Smooth muscle cell (in vitro differentiated cells): ENCODE results near the gene ARHGAP42. TPM values are rescaled to one million over a fixed set of nuclear protein-coding genes. Genes with fewer than 3 reads are reported as not detected.

Experiments
- DNase-seq: peaks from one replicate; lab custom pipeline; 2025; ENCODE audit not compliant: unreplicated experiment; lab: John Stamatoyannopoulos, UW
- H2AFZ ChIP-seq: fragments of 200-600 bp; sonication (generic); 2 replicates; pipeline ENCODE4 v1.6.0; 2016; ENCODE audit warnings: antibody characterized with exemption, low read depth, mild to moderate bottlenecking
- H3F3A ChIP-seq: fragments of 200-600 bp; sonication (generic); 2 replicates; pipeline ENCODE4 v1.6.0; 2017; ENCODE audit warnings: antibody characterized with exemption, low read depth
- H3K27ac ChIP-seq: fragments of 200-600 bp; sonication (generic); 2 replicates; pipeline ENCODE4 v1.5.1; 2016; ENCODE audit warnings: low read depth, mild to moderate bottlenecking
- H3K27me3 ChIP-seq: fragments of 200-600 bp; sonication (generic); 2 replicates; pipeline ENCODE4 v1.6.1; 2016; ENCODE audit warnings: low read depth, mild to moderate bottlenecking
- H3K36me3 ChIP-seq: fragments of 200-600 bp; sonication (generic); 2 replicates; pipeline ENCODE4 v1.5.1; 2016; ENCODE audit warnings: low read depth
- H3K4me1 ChIP-seq: fragments of 200-600 bp; sonication (generic); 2 replicates; pipeline ENCODE4 v1.5.1; 2016; ENCODE audit warnings: low read depth
- H3K4me2 ChIP-seq: fragments of 200-600 bp; sonication (generic); 2 replicates; pipeline ENCODE4 v1.6.0; 2016; ENCODE audit warnings: mild to moderate bottlenecking
- H3K4me3 ChIP-seq: fragments of 200-600 bp; sonication (generic); 2 replicates; pipeline ENCODE4 v1.5.1; 2016; ENCODE audit warnings: mild to moderate bottlenecking
- H3K79me2 ChIP-seq: fragments of 200-600 bp; sonication (generic); 2 replicates; pipeline ENCODE4 v1.6.0; 2016; ENCODE audit warnings: low read depth, mild to moderate bottlenecking
- H3K9ac ChIP-seq: fragments of 200-600 bp; sonication (generic); 2 replicates; pipeline ENCODE4 v1.6.0; 2016; ENCODE audit warnings: low read depth
- H3K9me3 ChIP-seq: fragments of 200-600 bp; sonication (generic); replicated peaks from 2 replicates; pipeline ENCODE4 v1.5.1; 2016; ENCODE audit warnings: low read depth
- H4K20me1 ChIP-seq: fragments of 200-600 bp; sonication (generic); 2 replicates; pipeline ENCODE4 v1.6.0; 2016; ENCODE audit warnings: low read depth
- CTCF ChIP-seq: fragments of 200-600 bp; sonication (generic); IDR thresholded peaks from 2 replicates; pipeline ENCODE4 v1.5.1; 2017; ENCODE audit warnings: borderline replicate concordance, mild to moderate bottlenecking, antibody characterized with exemption; ENCODE audit not compliant: insufficient read depth, poor library complexity, severe bottlenecking
- WGBS: methylation state at CpG from one replicate; pipeline ENCODE4 v1.1.7; 2016; ENCODE audit warnings: low lambda C conversion rate; 5-methylcytosine and 5-hydroxymethylcytosine counted together
- polyA plus RNA-seq: library from polyadenylated mRNA; unstranded; fragments of >200 nt; fragmentation: Nextera tagmentation; extraction: Ambion mirVana; gene quantifications from 2 replicates; pipeline ENCODE4 v1.2.1, GENCODE V29; 2016
- total RNA-seq: library from RNA; depleted of rRNA; stranded (reverse); fragments of >200 nt; gene quantifications from 2 replicates; pipeline ENCODE4 v1.2.3, GENCODE V29; 2014

The ARHGAP42 gene
- total and polyA plus RNA-seq, 2 experiments from 2014 or later = 12.2 to 53.4 TPM

GRCh38 chr11:100927579-100927978 is 240.5 kb downstream of the ARHGAP42 start:
- Histone ChIP-seq H3K4me3 (no peak overlapping the region), H3F3A (peaks cover 5% of the 10 kb centered on the region), H3K9me3 (no peaks in the 10 kb centered on the region), H4K20me1 (no peaks in the 10 kb centered on the region), H3K4me1 (peaks cover 25% of the 10 kb centered on the region), H3K79me2 (peaks cover 13% of the 10 kb centered on the region), H3K4me2 (peak overlapping the region; percentile 45), H2AFZ (no peak overlapping the region), H3K27ac (peak overlapping the region; percentile 22), H3K36me3 (no peaks in the 10 kb centered on the region), H3K27me3 (no peaks in the 10 kb centered on the region), H3K9ac (no peak overlapping the region)
- DNase-seq = no peak
- TF ChIP-seq CTCF = no peak
- 64% methylated on average over 5 of the region's 5 CpGs for WGBS

- Histone ChIP-seq H3K27ac (peak overlapping the region; percentile 39), H4K20me1 (no peaks in the 10 kb centered on the region), H3F3A (peaks cover 5% of the 10 kb centered on the region), H3K4me2 (no peak overlapping the region), H3K4me3 (no peak overlapping the region), H3K4me1 (peaks cover 25% of the 10 kb centered on the region), H3K9ac (no peak overlapping the region), H3K9me3 (no peaks in the 10 kb centered on the region), H3K27me3 (no peaks in the 10 kb centered on the region), H3K36me3 (no peaks in the 10 kb centered on the region), H2AFZ (no peak overlapping the region), H3K79me2 (peaks cover 17% of the 10 kb centered on the region)
- no peak for TF ChIP-seq CTCF
- WGBS = 76% methylated on average over 2 of the region's 2 CpGs
- no peak for DNase-seq
Measured at GRCh38 chr11:100928426-100928825, 241.3 kb downstream of the ARHGAP42 start.

- Histone ChIP-seq H3F3A (no peaks in the 10 kb centered on the region), H3K4me1 (peaks cover 25% of the 10 kb centered on the region), H3K36me3 (no peaks in the 10 kb centered on the region), H3K79me2 (peaks cover 17% of the 10 kb centered on the region), H3K4me3 (no peak overlapping the region), H2AFZ (no peak overlapping the region), H3K27me3 (no peaks in the 10 kb centered on the region), H4K20me1 (no peaks in the 10 kb centered on the region), H3K9me3 (no peaks in the 10 kb centered on the region), H3K4me2 (peak overlapping the region; percentile 52), H3K9ac (no peak overlapping the region), H3K27ac (peak overlapping the region; percentile 39)
- DNase-seq = no peak
- TF ChIP-seq CTCF = no peak
- 48% methylated on average over 3 of the region's 3 CpGs for WGBS
Measured at GRCh38 chr11:100929377-100929776, 242.3 kb downstream of the ARHGAP42 start.

GRCh38 chr11:100930185-100930778 is 243.2 kb downstream of the ARHGAP42 start:
- H3K9ac ChIP-seq = no peak overlapping the region
- no peaks in the 10 kb centered on the region for H3K9me3 ChIP-seq
- peaks cover 25% of the 10 kb centered on the region for H3K4me1 ChIP-seq
- H3K27ac ChIP-seq = peak overlapping the region; percentile 18
- DNase-seq = no peak
- peaks cover 15% of the 10 kb centered on the region for H3K79me2 ChIP-seq
- no peaks in the 10 kb centered on the region for H3F3A ChIP-seq
- no peaks in the 10 kb centered on the region for H3K36me3 ChIP-seq
- no peak overlapping the region for H3K4me3 ChIP-seq
- no peaks in the 10 kb centered on the region for H4K20me1 ChIP-seq
- no peaks in the 10 kb centered on the region for H3K27me3 ChIP-seq
- 47% methylated on average over 5 of the region's 5 CpGs for WGBS
- TF ChIP-seq CTCF = peak; percentile 80
- peak overlapping the region; percentile 52 for H3K4me2 ChIP-seq
- H2AFZ ChIP-seq = no peak overlapping the region
